Measurements from ENCODE around the gene DDX28. TPM values are rescaled to one million over a fixed set of nuclear protein-coding genes. Genes with fewer than 3 reads are reported as not detected.

Gene DDX28
- total and polyA plus RNA-seq, 12 donors = 5.3 to 13.1 (median 9.5) TPM

- H3K27ac ChIP-seq = peak overlapping the region in 2 of 10 donors; percentile 44 to 53
Measured at GRCh38 chr16:68066763-68067162, 43.7 kb upstream of the DDX28 start.

GRCh38 chr16:68065716-68066305, 42.8 kb upstream of the DDX28 start:
- peak in 4 of 8 donors; percentile 13 to 23 (median 22) for ATAC-seq
- 57 to 61% methylated on average over 6 of the region's 6 CpGs for WGBS, 2 donors
- no peak for TF ChIP-seq CTCF (IDR thresholded peaks at IDR 0.05)
- intact Hi-C loops (cut with DNase I) = loop anchor here in 2 of 10 donors (10.0 kb wide), 2 partner anchors 251 to 391 kb away; no protein-coding TSS in a partner anchor
- Histone ChIP-seq H3K36me3 (peaks cover 0 to 48% (median 2%) of the 10 kb centered on the region in 9 donors), H3K9me3 (no peaks in the 10 kb centered on the region), H3K4me1 (peaks cover 5 to 66% (median 31%) of the 10 kb centered on the region in 9 donors), H3K27me3 (no peaks in the 10 kb centered on the region), H3K4me3 (no peak overlapping the region), H3K27ac (peak overlapping the region in 7 of 10 donors; percentile 12 to 75 (median 19))
- DNase-seq = no peak

More at GRCh38 chr16:68066763-68067162, 43.7 kb upstream of the DDX28 start:
- Histone ChIP-seq H3K9me3 (no peaks in the 10 kb centered on the region), H3K27me3 (no peaks in the 10 kb centered on the region), H3K4me1 (peaks cover 5 to 66% (median 32%) of the 10 kb centered on the region in 9 donors), H3K36me3 (peaks cover 0 to 49% (median 5%) of the 10 kb centered on the region in 9 donors), H3K4me3 (no peak overlapping the region)
- DNase-seq (no peak), ATAC-seq (no peak)
- TF ChIP-seq CTCF (IDR thresholded peaks at IDR 0.05) = no peak
- intact Hi-C loops (cut with DNase I) = loop anchor here in 2 of 10 donors (10.0 kb wide), 2 partner anchors 252 to 392 kb away; no protein-coding TSS in a partner anchor
- WGBS, 2 donors = 48 to 68% methylated on average over 1 of the region's 1 CpG

- peaks cover 0 to 47% (median 0%) of the 10 kb centered on the region in 9 donors for H3K36me3 ChIP-seq
- H3K27me3 ChIP-seq = no peaks in the 10 kb centered on the region
Measured at GRCh38 chr16:68064791-68065365, 41.8 kb upstream of the DDX28 start.

More at GRCh38 chr16:68064791-68065365, 41.8 kb upstream of the DDX28 start:
- WGBS, 2 donors = 46 to 50% methylated on average over 2 of the region's 2 CpGs
- TF ChIP-seq CTCF (IDR thresholded peaks at IDR 0.05) = peak; percentile 64 to 89 (median 81)
- Histone ChIP-seq H3K4me1 (peaks cover 5 to 62% (median 26%) of the 10 kb centered on the region in 9 donors), H3K27ac (peak overlapping the region in 6 of 10 donors; percentile 12 to 75 (median 30)), H3K4me3 (no peak overlapping the region), H3K9me3 (no peaks in the 10 kb centered on the region)
- intact Hi-C loops (cut with DNase I) = loop anchor here in 3 of 10 donors (5.0 to 10.0 kb wide), 3 partner anchors 250 to 393 kb away; no protein-coding TSS in a partner anchor
- ATAC-seq (peak; percentile 75 to 85 (median 80)), DNase-seq (peak; percentile 66 to 77)
